Panc1 (cell line): Measurements from ENCODE around the gene ORC4. TPM values are rescaled to one million over a fixed set of nuclear protein-coding genes. Genes with fewer than 3 reads are reported as not detected.

Experiments
- ATAC-seq: fragments of 200-7000 bp; cut with Tn5 transposase; 2 replicates; pipeline ENCODE4 v1.9.1; 2020; ENCODE audit warnings: mild to moderate bottlenecking, moderate library complexity
- BruUV-seq: library from RNA; stranded (reverse); fragments of 400-500 nt; replicated peaks from 2 replicates; lab custom pipeline; 2021; lab: Mats Ljungman, UMichigan
- CTCF ChIA-PET: fragments of 300-600 bp; sonication (Branson Sonifier 250); formaldehyde crosslinking; loops from one replicate; lab custom pipeline; 2022; ENCODE audit warnings: antibody characterized with exemption; lab: Charles Lee
- POLR2A ChIA-PET: fragments of 300-600 bp; sonication (Branson Sonifier 250); formaldehyde crosslinking; loops from one replicate; lab custom pipeline; 2022; ENCODE audit warnings: antibody characterized with exemption; lab: Charles Lee
- DNase-seq: peaks from one replicate; pipeline ENCODE4 v3.0.0-alpha.2; 2010; ENCODE audit warnings: low read depth, low spot score
- H3K27ac ChIP-seq: 2 replicates; pipeline ENCODE4 v1.5.1; 2011; ENCODE audit warnings: mild to moderate bottlenecking, low read length, inconsistent platforms
- H3K27me3 ChIP-seq: fragments of 200-500 bp; sonication (Bioruptor generic); 2 replicates; pipeline ENCODE4 v1.6.0; 2014; ENCODE audit warnings: low read length, inconsistent platforms; ENCODE audit not compliant: control insufficient read depth, insufficient read depth
- H3K36me3 ChIP-seq: fragments of 200-500 bp; sonication (Bioruptor generic); 2 replicates; pipeline ENCODE4 v1.5.1; 2014; ENCODE audit warnings: inconsistent platforms, mild to moderate bottlenecking, low read length, moderate library complexity; ENCODE audit not compliant: control insufficient read depth, insufficient read depth
- H3K4me1 ChIP-seq: 2 replicates; pipeline ENCODE4 v1.5.1; 2011; ENCODE audit warnings: inconsistent platforms, mild to moderate bottlenecking, low read length, moderate library complexity; ENCODE audit not compliant: control insufficient read depth, insufficient read depth
- H3K4me3 ChIP-seq, 2 experiments: 2 replicates each; pipeline ENCODE4 v1.5.1; 2011 to 2012; ENCODE audit warnings: low read depth in 2 of 2, low read length in 2 of 2, mild to moderate bottlenecking in 2 of 2, inconsistent platforms in 1 of 2, moderate library complexity in 1 of 2
- H3K9me3 ChIP-seq: fragments of 200-500 bp; sonication (Bioruptor generic); 2 replicates; pipeline ENCODE4 v1.5.1; 2014; ENCODE audit warnings: low read depth, mild to moderate bottlenecking, inconsistent platforms, low read length, moderate library complexity; ENCODE audit not compliant: control insufficient read depth, insufficient read depth
- POLR2AphosphoS5 ChIP-seq: IDR thresholded peaks from 2 replicates; pipeline ENCODE4 v1.6.1; 2012; ENCODE audit warnings: mild to moderate bottlenecking, low read depth, low read length, moderate library complexity
- SIN3A ChIP-seq: IDR thresholded peaks from 2 replicates; pipeline ENCODE4 v1.6.1; 2012; ENCODE audit warnings: low read depth, mild to moderate bottlenecking, low read length, moderate library complexity, borderline replicate concordance; ENCODE audit not compliant: insufficient read depth
- TCF7L2 ChIP-seq: IDR thresholded peaks from 2 replicates; pipeline ENCODE4 v1.6.1; 2011; ENCODE audit warnings: mild to moderate bottlenecking, low read depth, low read length, inconsistent platforms
- in situ Hi-C: cut with HindIII; loops from 2 replicates; pipeline ENCODE4 v1.10.0; 2016; ENCODE audit warnings: low sequenced_read_pairs, low pct_unique_long_range_greater_than_20kb
- intact Hi-C: fragments of 100-400 bp; cut with micrococcal nuclease; formaldehyde crosslinking; loops from one replicate; pipeline ENCODE4 v1.10.0; 2022; ENCODE audit not compliant: unreplicated experiment
- total RNA-seq: library from RNA; stranded (reverse); gene quantifications from one replicate; pipeline ENCODE4 v1.2.1, GENCODE V29; 2021; ENCODE audit not compliant: unreplicated experiment
- TF ChIP-seq, protein P1 (sequence below), 2 experiments: IDR thresholded peaks; 2 replicates each; pipeline ENCODE4 v1.6.1; 2011 to 2012; ENCODE audit warnings: low read depth in 2 of 2, control low read depth in 1 of 2, low read length in 1 of 2, mild to moderate bottlenecking in 1 of 2, moderate library complexity in 1 of 2; ENCODE audit not compliant: insufficient read depth in 1 of 2
- TF ChIP-seq, protein P2 (sequence below): fragments of 450-650 bp; IDR thresholded peaks from 2 replicates; pipeline ENCODE4 v1.5.1; 2017; ENCODE audit warnings: mild to moderate bottlenecking

ORC4 gene
- total RNA-seq, 1 experiment from 2014 or later: 43.3 TPM

DNA sequence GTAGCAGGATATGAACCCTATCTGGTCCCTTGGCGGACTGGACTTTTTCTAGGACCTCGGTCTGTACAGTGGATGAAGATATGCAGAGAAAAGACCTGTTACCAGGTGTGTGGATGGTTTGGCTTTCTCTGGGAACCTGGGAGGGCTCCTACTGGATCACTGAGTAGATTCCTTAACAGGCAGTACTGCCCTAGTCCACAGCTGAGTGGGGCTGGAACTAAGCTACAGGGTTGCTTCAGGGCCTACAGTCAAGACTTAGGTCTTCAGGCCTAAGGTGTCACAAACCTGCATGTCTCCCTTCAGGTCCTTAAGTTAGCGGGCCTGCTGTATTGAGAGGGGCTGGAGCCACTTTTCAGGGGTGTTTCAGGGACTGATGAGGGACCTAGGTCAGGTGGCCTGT is 42.9 kb downstream of the ORC4 start:
- no peak for TF ChIP-seq POLR2AphosphoS5
- TF ChIP-seq TCF7L2: no peak
- TF ChIP-seq, protein P1, sequence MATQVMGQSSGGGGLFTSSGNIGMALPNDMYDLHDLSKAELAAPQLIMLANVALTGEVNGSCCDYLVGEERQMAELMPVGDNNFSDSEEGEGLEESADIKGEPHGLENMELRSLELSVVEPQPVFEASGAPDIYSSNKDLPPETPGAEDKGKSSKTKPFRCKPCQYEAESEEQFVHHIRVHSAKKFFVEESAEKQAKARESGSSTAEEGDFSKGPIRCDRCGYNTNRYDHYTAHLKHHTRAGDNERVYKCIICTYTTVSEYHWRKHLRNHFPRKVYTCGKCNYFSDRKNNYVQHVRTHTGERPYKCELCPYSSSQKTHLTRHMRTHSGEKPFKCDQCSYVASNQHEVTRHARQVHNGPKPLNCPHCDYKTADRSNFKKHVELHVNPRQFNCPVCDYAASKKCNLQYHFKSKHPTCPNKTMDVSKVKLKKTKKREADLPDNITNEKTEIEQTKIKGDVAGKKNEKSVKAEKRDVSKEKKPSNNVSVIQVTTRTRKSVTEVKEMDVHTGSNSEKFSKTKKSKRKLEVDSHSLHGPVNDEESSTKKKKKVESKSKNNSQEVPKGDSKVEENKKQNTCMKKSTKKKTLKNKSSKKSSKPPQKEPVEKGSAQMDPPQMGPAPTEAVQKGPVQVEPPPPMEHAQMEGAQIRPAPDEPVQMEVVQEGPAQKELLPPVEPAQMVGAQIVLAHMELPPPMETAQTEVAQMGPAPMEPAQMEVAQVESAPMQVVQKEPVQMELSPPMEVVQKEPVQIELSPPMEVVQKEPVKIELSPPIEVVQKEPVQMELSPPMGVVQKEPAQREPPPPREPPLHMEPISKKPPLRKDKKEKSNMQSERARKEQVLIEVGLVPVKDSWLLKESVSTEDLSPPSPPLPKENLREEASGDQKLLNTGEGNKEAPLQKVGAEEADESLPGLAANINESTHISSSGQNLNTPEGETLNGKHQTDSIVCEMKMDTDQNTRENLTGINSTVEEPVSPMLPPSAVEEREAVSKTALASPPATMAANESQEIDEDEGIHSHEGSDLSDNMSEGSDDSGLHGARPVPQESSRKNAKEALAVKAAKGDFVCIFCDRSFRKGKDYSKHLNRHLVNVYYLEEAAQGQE (IDR thresholded peaks at IDR 0.05; ENCODE audit: insufficient read depth in 1 of 2, low read depth in 2 of 2, low read length in 1 of 2): no peak
- TF ChIP-seq SIN3A: no peak
- TF ChIP-seq, protein P2, sequence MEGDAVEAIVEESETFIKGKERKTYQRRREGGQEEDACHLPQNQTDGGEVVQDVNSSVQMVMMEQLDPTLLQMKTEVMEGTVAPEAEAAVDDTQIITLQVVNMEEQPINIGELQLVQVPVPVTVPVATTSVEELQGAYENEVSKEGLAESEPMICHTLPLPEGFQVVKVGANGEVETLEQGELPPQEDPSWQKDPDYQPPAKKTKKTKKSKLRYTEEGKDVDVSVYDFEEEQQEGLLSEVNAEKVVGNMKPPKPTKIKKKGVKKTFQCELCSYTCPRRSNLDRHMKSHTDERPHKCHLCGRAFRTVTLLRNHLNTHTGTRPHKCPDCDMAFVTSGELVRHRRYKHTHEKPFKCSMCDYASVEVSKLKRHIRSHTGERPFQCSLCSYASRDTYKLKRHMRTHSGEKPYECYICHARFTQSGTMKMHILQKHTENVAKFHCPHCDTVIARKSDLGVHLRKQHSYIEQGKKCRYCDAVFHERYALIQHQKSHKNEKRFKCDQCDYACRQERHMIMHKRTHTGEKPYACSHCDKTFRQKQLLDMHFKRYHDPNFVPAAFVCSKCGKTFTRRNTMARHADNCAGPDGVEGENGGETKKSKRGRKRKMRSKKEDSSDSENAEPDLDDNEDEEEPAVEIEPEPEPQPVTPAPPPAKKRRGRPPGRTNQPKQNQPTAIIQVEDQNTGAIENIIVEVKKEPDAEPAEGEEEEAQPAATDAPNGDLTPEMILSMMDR: no peak
- intact Hi-C loops: no loop called here
- no peak for DNase-seq
- ChIA-PET CTCF (no interaction called here), POLR2A (no interaction called here)
- Histone ChIP-seq H3K36me3 (no peaks in the 10 kb centered on the region), H3K27ac (no peak overlapping the region), H3K9me3 (no peaks in the 10 kb centered on the region), H3K27me3 (no peaks in the 10 kb centered on the region), H3K4me1 (no peaks in the 10 kb centered on the region), H3K4me3 (no peak overlapping the region)
- no TSS peak for BruUV-seq
- in situ Hi-C loops: no loop called here
- ATAC-seq: no peak

DNA sequence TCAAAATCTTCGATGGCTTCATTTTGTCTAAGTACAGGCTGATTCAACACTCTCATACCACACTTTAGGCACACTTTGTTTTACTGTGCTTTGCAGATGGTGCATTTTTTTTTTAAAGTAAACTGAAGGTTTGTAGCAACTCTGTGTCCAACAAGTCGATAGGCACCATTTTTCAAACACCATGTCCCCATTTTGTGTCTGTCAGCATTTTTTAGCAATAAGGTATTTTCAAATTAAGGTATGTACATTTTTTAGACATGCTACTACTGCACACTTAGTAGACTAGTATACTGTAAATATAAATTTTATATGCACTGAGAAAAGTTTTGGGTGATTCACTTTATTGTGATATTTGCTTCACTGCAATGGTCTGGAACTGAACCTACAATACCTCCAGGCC is 44.4 kb downstream of the ORC4 start:
- POLR2A ChIA-PET: no interaction called here
- H3K4me3 ChIP-seq: no peak overlapping the region
- in situ Hi-C loops: no loop called here
- CTCF ChIA-PET: no interaction called here
- TF ChIP-seq POLR2AphosphoS5 (no peak), TCF7L2 (no peak), SIN3A (no peak)
- TF ChIP-seq, protein P1 (IDR thresholded peaks at IDR 0.05; ENCODE audit: insufficient read depth in 1 of 2, low read depth in 2 of 2, low read length in 1 of 2): no peak
- TF ChIP-seq, protein P2: no peak
- DNase-seq (no peak), ATAC-seq (no peak)
- no peaks in the 10 kb centered on the region for H3K27me3 ChIP-seq
- H3K27ac ChIP-seq: no peak overlapping the region
- BruUV-seq: TSS peak; percentile 28
- 0 out of 2 replicates have a peak, but pooled peaks cover 2% of the 10 kb centered on the region for H3K36me3 ChIP-seq
- no peaks in the 10 kb centered on the region for H3K9me3 ChIP-seq
- intact Hi-C loops: no loop called here
- H3K4me1 ChIP-seq: no peaks in the 10 kb centered on the region
